TTC549 (cell line): ENCODE results near the gene TTLL6.

ENCODE experiments used
- FAIRE-seq: peaks from 2 replicates; lab custom pipeline; 2012; peaks lifted over from hg19 to GRCh38; lab: Jason Lieb, UNC

Gene TTLL6

GRCh38 chr17:48759288-48759687 lies 57.7 kb downstream of the TTLL6 start:
- FAIRE-seq: no peak

- no peak for FAIRE-seq
Measured at GRCh38 chr17:48757524-48757961, 59.5 kb downstream of the TTLL6 start.

- no peak for FAIRE-seq
Measured at GRCh38 chr17:48756830-48757251, 60.2 kb downstream of the TTLL6 start.

GRCh38 chr17:48755356-48755755 lies 61.7 kb downstream of the TTLL6 start:
- FAIRE-seq: no peak

DNA sequence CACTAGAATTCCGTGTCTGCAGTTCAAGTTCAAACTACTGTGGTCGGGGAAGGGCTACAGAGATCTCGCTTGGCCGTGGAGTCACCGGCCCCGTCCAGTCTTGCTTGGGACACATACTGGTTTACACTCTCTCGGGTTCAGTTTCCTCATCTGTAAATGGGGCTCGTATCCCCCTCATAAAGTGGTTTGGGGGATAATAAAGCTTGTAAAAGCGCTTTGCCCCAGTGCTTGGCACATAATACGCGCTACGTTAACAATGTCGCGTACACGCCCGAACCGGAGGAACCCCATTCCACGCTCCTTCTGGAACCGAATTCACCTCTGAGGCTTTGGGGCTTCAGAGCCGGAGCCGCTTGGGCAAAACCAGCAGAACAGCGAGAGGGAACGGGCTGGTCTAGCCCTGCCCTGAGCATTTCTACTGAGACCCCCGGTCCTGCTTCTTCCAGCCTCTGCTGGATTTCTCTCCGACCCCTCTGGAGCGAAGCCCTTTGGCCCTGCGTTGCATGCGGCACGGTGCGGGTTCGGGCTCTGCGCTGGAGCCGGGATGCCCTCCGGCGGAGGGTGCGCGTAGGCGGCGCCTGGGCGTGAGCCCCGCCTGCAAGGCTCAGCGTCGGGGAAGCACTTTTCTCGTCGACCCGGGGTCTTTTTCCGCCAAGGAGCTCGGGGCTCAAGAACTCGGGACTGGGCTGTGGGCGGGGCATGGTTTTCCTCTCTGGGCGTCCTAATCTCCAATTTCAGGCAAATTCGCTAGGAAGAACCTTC lies 62.3 kb downstream of the TTLL6 start:
- FAIRE-seq: no peak

GRCh38 chr17:48753794-48754499 lies 63.1 kb downstream of the TTLL6 start:
- FAIRE-seq: no peak

GRCh38 chr17:48752399-48753288 lies 64.4 kb downstream of the TTLL6 start:
- FAIRE-seq: no peak

GRCh38 chr17:48751733-48752398 lies 65.2 kb downstream of the TTLL6 start:
- FAIRE-seq: no peak

GRCh38 chr17:48751172-48751571 lies 65.9 kb downstream of the TTLL6 start:
- no peak for FAIRE-seq

- no peak for FAIRE-seq
Measured at GRCh38 chr17:48749621-48750553, 67.1 kb downstream of the TTLL6 start.

DNA sequence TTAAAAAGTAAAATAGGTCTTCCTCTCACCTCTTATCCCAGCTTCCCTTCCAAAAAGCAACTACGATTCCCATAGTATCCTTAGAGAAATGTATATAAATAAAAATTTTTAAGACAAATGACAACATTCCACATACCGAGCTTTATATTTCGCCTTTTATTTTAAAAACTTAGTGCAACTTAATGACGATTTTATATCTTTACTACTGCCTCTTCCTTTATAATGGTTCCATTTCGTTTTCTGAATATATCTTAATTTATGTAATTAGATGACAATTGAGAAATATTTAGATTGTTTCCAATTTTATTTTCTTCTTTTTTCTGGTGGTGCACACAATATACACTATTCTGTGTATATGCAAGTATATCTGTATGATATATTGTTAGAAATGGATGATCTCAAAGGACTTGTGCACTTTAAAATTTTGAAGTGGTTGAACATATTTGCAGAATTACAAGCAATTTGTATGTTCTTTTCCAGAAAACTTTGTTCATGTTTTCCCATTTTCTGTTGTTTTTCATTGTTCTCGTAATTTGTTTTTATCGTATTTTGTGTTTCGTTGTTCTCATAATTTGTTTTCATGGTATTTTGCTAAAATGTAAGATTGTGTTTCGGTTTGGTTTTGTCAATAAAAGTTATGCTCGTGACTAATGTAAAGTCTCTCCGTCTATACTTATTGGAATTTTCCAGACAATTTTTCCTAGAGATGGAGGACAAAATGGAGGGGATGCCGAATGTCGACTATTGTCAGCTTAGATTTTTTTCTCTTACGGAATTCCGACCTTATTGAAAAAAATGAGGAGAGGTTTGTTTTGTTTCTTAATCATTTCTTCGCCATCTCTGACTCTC lies 68.1 kb downstream of the TTLL6 start:
- FAIRE-seq: no peak

DNA sequence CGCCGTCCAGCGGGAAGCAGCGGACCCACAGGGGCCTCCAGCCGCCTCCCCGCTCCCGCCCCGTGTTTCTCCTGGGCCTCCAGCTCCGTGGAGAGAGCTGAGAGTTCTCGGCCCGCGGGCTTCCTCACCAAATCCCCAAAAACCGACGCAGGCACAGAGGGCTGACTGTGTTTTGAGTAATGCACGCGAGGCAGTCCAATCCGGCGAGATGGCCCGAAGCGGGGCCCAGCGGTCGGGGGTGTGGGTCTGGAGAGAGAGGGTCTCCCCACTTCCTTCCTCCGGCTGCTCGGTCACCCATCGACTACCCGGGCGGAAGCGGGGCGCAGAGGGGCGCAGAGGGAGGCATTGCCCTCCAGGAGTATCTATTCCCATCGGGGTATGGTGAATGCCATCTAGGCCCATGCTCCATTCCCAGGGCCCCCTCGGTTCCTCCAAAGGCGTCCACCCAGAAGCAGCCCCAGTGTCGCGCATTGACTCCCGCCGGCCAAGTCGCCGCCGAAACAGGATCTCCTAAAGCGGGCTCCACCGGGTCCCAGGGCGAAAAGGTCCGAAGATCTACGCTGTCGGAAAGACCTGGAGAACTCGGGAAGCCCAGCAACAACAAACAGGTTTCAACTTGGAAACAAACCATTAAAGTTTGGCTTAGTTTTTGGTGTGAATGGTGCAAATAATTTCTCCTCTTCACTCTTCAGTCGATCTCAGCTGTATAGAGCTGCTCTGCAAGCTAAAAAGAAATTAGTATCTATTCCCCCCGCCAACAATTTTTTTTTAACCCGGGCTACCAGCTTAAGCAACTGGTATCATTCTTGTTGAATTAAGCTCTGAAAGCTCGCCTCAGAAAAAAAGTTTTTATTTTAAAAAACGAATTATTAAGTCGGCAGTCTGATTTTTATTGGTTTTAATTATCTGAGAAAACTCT lies 69.3 kb downstream of the TTLL6 start:
- no peak for FAIRE-seq

DNA sequence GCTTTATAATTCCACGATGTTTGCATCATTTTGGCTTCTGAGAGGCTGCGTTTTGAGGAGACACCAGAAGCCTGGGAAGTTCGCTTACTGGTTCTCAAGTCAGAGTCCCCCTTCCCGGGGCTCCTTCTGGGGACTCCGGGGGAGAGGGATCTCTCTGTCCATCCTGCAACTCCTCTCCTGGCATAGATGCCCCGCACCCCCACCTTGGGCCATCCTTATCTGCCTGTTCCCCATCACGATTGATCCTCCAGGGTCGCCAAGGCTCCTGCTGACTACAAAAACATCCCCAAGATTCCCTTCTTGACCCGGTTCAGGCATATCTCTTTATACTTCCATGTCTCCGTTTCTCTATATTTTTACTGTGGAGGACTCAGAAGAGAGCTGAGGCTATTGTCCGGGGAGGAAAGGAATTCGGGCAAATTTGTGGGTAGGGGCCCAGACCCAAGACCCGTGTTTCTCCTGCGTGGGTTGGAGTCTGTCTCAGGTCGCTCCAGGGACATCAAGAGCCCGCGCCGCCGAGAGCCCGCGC lies 70.0 kb downstream of the TTLL6 start:
- FAIRE-seq: no peak

GRCh38 chr17:48745381-48746275 lies 71.4 kb downstream of the TTLL6 start:
- FAIRE-seq: no peak

GRCh38 chr17:48740537-48740936 lies 76.5 kb downstream of the TTLL6 start:
- FAIRE-seq: no peak

- no peak for FAIRE-seq
Measured at GRCh38 chr17:48738803-48739526, 78.1 kb downstream of the TTLL6 start.

DNA sequence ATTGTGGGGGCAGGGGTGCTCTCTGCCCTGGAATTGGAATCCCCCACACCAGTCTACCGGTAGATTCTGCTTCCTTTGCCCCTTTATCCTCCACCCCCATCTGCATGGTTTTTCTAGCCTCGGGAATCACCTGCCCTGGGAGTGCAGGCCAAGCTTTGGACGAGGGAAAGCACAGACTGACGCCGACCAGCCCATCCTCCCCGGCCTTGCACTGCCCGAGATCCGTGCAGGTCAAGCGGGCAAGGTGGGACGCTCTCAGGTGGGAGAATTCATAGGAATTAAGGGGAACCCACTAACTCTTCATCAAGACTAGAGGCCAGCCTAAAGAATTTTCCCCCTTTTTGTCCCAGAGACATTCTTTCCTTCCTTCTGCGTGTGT lies 78.6 kb downstream of the TTLL6 start:
- no peak for FAIRE-seq
